NK-92 (cell line): ENCODE measurements around the gene SPRR3.
"Not testable (repeated sequence)": the region's sequence is repeated elsewhere in the genome, so short reads cannot be mapped to it uniquely, and the experiment has no call there.

Source experiments
- DNase-seq: peaks from one replicate; lab custom pipeline; 2025; ENCODE audit not compliant: unreplicated experiment; lab: John Stamatoyannopoulos, UW

The SPRR3 gene

DNA sequence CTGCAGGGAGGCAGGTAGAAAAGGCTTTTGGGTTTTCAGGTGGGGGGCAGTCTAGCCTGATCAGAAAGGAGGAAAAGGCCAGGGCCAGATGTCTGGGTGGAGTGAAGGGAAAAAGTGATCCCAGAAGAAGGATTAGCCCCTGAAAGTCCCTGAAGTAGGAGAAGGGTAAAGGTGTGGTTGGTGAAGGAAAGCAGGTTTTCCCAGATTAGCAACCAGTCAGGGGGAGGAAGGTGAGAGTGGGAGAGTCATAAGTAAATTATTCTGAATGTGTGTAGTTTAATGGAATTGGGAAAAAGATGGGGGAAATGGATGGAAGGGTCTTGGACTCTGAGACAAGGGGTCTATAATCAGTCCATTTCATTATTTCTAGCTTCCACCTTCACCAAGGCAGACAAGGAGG is 18.3 kb upstream of the SPRR3 start:
- DNase-seq, result no peak

- DNase-seq, result no peak
These were observed 17.8 kb upstream of the SPRR3 start, which contains the start of gene SPRR1A for GRCh38 chr1:152983743-152984142. Gene SPRR1A, plus strand, starts transcription at chr1:152984081. Its CDS starts 1,150 bp downstream, at chr1:152985231.

DNA sequence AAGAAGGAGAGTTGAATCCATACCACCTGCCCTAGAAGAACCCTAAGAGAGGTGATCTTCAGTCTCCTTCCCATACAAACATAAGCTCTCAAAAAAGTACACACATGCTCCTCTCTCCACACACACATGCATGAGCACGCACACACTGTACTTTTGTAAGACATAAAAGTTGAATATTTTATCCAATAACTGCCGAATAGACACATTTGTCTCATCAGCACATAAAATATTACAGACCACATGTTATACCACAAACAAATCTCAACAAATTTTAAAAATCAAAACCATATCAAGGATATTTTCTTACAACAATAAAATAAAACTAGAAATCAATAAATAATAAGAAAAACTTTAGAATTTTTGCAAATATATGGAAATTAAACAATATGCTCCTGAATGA is 15.0 kb upstream of the SPRR3 start:
- no peak for DNase-seq

- no peak for DNase-seq
These were observed 8.4 kb upstream of the SPRR3 start for GRCh38 chr1:152993186-152993585.

GRCh38 chr1:152995842-152996241 is 5.7 kb upstream of the SPRR3 start:
- no peak for DNase-seq

GRCh38 chr1:152996633-152997400 is 4.7 kb upstream of the SPRR3 start:
- DNase-seq, result no peak

- DNase-seq, result no peak
These were observed 3.6 kb upstream of the SPRR3 start for GRCh38 chr1:152997901-152998300.

- no peak for DNase-seq
These were observed 3.1 kb upstream of the SPRR3 start for GRCh38 chr1:152998476-152998875.

DNA sequence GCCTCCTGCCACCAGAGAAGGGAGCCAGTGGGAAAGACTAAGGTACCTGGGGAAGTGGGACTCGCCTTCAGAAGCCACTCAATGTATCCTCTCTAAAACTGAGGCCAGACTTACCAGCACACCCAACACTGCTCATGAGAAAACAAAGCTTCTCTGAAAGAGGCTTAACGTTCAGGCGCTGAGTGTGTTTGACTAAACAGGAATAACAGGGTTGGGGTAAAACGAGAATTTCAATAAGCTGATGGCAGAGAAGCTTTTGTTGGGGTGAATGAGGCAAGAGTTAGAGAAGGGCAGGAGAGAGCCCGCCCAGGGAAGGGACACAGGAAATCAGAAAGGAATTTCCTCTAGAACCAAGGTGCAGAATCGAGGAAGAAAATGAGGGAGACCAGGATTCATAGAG is 1.7 kb upstream of the SPRR3 start:
- DNase-seq, result no peak

DNA sequence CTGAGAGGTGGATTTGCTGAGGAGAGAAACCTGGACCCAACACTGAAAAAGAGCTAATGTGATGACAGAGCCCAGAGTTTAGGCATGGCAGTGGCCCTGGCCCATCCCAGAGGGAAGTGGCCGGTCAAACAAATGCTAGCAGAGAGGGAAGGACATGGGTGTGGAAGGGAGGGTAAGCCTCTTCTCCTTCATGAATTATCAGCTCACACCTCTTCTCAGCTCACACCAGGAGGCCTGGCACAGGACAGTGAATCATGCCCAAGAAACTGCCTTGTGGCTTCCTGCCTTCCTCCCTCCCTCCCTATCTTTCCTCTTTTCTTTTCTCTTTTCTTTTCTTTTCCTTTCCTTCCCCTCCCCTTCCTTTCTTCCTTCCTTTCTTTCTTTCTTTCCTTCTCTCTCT is 1.3 kb upstream of the SPRR3 start:
- DNase-seq, result no peak

GRCh38 chr1:153011235-153011758 is 9.7 kb downstream of the SPRR3 start:
- DNase-seq, result not testable (repeated sequence)

DNA sequence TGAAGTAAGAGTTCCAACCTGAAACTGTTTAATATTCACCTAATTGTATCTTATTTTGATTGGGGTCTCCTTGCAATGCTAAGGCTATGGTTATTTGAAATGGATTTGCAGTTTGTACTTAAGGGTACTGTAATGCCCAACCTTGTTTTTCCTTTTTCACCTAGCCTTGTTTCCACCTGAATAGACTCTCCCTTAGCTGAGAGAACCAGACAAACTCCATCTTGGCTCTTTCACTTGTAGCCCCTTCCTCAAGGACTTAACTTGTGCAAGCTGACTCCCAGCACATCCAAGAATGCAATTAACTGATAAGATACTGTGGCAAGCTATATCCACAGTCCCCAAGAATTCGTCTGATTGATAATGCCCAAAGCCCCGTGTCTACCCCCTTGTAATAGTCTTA is 20.3 kb downstream of the SPRR3 start:
- DNase-seq, result not testable (repeated sequence)

DNA sequence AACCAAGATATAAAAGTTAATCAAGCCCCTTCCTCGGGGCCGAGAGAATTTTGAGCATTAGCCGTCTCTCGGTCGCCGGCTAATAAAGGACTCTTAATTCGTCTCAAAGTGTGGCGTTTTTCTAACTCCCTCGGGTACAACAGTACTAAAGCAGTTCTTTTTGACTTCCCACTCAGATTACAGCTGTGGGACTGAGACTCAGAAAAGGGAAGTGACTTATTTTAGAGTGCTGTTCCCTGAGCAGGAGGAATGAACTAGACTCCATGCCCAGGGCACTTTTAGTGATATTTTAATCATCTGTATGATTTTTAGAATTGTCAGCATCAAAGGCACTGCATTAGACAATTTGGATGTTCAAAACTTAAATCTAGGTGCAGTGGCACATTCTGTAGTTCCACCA is 20.8 kb downstream of the SPRR3 start:
- not testable (repeated sequence) for DNase-seq

GRCh38 chr1:153023109-153023508 is 21.6 kb downstream of the SPRR3 start:
- DNase-seq, result no peak

GRCh38 chr1:153024413-153024812 is 22.9 kb downstream of the SPRR3 start:
- no peak for DNase-seq

DNA sequence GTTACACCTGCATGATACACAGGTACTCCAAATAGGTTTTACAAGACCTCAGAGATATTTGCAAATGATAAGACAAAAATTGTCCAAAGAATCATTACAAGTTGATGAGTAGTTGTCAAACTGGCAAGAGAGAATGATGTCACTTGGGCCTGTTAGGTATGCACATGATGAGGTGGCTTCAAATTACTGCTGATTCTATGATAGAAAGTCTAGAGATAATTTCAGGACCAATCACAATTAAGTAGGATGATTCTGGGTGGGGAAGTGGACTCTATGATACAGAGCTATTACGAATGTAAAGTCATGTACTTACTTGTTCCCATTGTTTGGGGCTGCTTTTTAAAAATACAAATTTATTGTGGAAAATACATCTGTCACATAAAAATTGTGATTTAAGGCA is 24.2 kb downstream of the SPRR3 start:
- no peak for DNase-seq

DNA sequence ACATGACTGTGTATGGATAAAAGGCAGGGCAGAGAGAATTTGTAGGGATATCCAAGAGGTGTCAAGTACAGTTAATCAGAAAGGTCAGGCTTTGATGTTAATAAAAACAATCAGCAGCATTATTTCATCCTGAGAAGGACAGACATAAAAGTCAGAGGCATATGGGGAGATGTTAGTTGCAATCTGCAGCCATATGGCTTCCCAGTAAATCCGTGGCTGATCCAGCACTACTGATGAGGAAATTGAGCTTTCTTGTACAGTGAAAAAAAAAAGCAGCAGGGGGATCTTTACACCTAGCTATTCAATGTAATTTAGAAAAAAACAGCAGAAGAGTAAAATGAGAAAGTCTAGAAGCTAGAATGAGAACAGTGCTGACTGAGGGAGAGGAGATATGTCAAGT is 27.2 kb downstream of the SPRR3 start:
- DNase-seq, result no peak

DNA sequence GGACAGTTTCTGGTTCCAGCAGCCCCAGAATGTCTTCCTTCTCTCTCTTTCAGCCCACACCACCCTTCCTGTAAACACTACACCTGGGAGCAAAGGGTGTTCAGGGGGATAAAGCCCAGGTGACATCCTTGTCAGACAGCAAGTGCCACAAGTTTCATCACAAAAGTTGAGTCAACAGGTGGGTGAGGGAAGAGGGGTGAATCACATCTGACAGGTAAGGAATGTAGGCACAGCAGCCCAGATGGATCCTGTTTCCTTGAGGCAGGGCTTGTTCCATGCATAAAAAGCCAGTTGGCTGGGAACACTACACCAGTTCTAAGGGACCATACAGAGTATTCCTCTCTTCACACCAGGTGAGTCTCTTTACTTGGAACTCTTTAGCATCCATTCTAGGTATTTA is 29.3 kb downstream of the SPRR3 start, which contains the start of gene SPRR1B:
Gene SPRR1B (plus strand): TSS at position 309 of the 400 bp plus-strand sequence. CDS start 1,143 bp downstream, outside the sequence.
- no peak for DNase-seq

- no peak for DNase-seq
These were observed 30.5 kb downstream of the SPRR3 start for GRCh38 chr1:153032073-153032472.

DNA sequence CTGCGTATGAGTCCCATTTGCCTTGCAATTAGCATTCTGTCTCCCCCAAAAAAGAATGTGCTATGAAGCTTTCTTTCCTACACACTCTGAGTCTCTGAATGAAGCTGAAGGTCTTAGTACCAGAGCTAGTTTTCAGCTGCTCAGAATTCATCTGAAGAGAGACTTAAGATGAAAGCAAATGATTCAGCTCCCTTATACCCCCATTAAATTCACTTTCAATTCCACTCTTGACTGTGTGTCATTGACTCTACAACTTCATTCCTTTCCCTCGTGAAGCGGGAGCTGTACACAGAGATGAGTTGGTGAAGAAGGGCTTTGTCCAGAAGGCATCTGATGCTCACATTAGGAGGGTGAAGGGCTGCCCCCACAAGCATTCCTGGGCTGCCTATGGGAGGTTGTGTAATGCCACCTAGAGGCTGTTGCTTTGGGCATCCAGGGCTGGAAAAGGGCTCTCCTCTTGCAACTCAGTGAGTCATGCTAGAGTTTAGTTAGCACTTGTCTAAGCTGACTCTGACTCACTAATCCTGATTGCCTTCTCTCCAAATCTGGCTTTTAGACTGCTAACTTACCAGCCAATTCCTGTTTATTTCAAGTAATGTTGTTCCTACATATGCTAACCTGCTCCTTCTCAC is 31.2 kb downstream of the SPRR3 start:
- DNase-seq, result no peak

DNA sequence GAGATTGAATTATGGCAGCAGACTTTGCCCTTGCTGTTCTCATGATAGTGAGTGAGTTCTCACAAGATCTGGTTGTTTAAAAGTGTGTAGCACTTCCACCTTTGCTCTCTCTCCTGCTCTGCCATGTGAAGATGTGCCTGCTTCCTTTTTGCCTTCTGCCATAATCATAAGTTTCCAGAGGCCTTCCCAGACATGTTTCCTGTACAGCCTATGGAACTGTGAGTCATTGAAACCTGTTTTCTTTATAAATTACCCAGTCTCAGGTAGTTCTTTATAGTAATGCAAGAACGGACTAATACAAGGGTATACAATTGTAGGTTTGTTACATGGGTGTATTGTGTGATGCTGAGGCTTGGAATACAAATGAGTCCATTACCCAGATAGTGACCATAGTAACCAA is 33.7 kb downstream of the SPRR3 start:
- DNase-seq, result no peak

GRCh38 chr1:153040950-153041631 is 39.5 kb downstream of the SPRR3 start, which contains the start of gene SPRR2D:
Gene SPRR2D, minus strand, starts transcription at chr1:153041120. Its CDS starts 774 bp downstream, at chr1:153040346.
- no peak for DNase-seq
